HepG2 (cell line): ENCODE results near the gene NGRN. TPM values are rescaled to one million over a fixed set of nuclear protein-coding genes. Genes with fewer than 3 reads are reported as not detected.
A peak's percentile ranks its signal among the peaks of the same experiment; 100 is the strongest.

Experiments used
- ETV6 ChIP-seq: sonication (generic); formaldehyde crosslinking; conservative IDR thresholded peaks from 2 replicates; pipeline ENCODE4 v1.4.0; 2020; ENCODE audit warnings: missing genetic modification reagents
- JARID2 ChIP-seq: sonication (generic); formaldehyde crosslinking; IDR thresholded peaks from 2 replicates; pipeline ENCODE4 v1.8.1; 2023; ENCODE audit warnings: missing genetic modification reagents, inconsistent platforms; ENCODE audit not compliant: insufficient replicate concordance
- ONECUT2 ChIP-seq: sonication (generic); formaldehyde crosslinking; IDR thresholded peaks from 2 replicates; pipeline ENCODE4 v1.4.0; 2020; ENCODE audit warnings: missing genetic modification reagents
- PBX2 ChIP-seq: IDR thresholded peaks from 2 replicates; pipeline ENCODE4 v1.6.1; 2016; ENCODE audit warnings: control low read depth
- PITX1 ChIP-seq: sonication (generic); formaldehyde crosslinking; IDR thresholded peaks from 2 replicates; pipeline ENCODE4 v1.5.1; 2020; ENCODE audit warnings: mild to moderate bottlenecking, missing genetic modification reagents
- POLR2A ChIP-seq, 2 experiments: IDR thresholded peaks; 2 replicates each; pipeline ENCODE4 v1.6.1; 2011; ENCODE audit warnings: low read depth in 2 of 2, low read length in 2 of 2, mild to moderate bottlenecking in 1 of 2, moderate library complexity in 1 of 2; ENCODE audit not compliant: insufficient read depth in 1 of 2
- ZBTB42 ChIP-seq: sonication (generic); formaldehyde crosslinking; IDR thresholded peaks from 2 replicates; pipeline ENCODE4 v1.5.0; 2020; ENCODE audit warnings: mild to moderate bottlenecking, missing genetic modification reagents
- ZNF142 ChIP-seq: sonication (generic); formaldehyde crosslinking; IDR thresholded peaks from 2 replicates; pipeline ENCODE4 v1.4.0; 2020; ENCODE audit warnings: missing genetic modification reagents
- polyA plus RNA-seq, 8 experiments: library from polyadenylated mRNA; depleted of rRNA in 3 of 8; stranded (reverse) in 7 of 8; unstranded in 1 of 8; fragments of >200 nt; fragmentation: Illumina TruSeq in 4 of 8; extraction: Trizol in 4 of 8; gene quantifications; 2 replicates each; pipeline versions ENCODE4 v1.2.1 to v1.2.3, GENCODE V29; 2011 to 2016; ENCODE audit warnings: low read depth in 4 of 8, missing spikeins in 1 of 8, mixed read lengths in 1 of 8; ENCODE audit not compliant: insufficient read depth in 1 of 8
- total RNA-seq, 5 experiments: library from RNA; depleted of rRNA; stranded (reverse); fragments of >200 nt; fragmentation: Illumina TruSeq; extraction: Trizol; gene quantifications; 2 replicates each; pipeline ENCODE4 v1.2.3, GENCODE V29; 2016; ENCODE audit warnings: low read depth in 1 of 5
- TF ChIP-seq, protein P1 (sequence below): sonication (generic); formaldehyde crosslinking; IDR thresholded peaks from 2 replicates; pipeline ENCODE4 v1.4.0; 2020; ENCODE audit warnings: missing genetic modification reagents, mild to moderate bottlenecking, borderline replicate concordance
- TF ChIP-seq, protein P2 (sequence below): sonication (generic); formaldehyde crosslinking; IDR thresholded peaks from 2 replicates; pipeline ENCODE4 v1.5.0; 2020; ENCODE audit warnings: mild to moderate bottlenecking, missing genetic modification reagents, borderline replicate concordance
- TF ChIP-seq, protein P3 (sequence below), 2 experiments: sonication (generic) in 1 of 2; formaldehyde crosslinking in 1 of 2; IDR thresholded peaks; 2 replicates each; pipeline versions ENCODE4 v1.4.0 to v1.6.1; 2018 to 2020; ENCODE audit warnings: missing genetic modification reagents in 2 of 2, borderline replicate concordance in 1 of 2, low read depth in 1 of 2, mild to moderate bottlenecking in 1 of 2, missing biosample characterization in 1 of 2
- TF ChIP-seq, protein P4 (sequence below): sonication (generic); formaldehyde crosslinking; IDR thresholded peaks from 2 replicates; pipeline ENCODE4 v1.8.0; 2022; ENCODE audit warnings: missing genetic modification reagents, mild to moderate bottlenecking, borderline replicate concordance

Gene NGRN
- total and polyA plus RNA-seq, 2 of the 13 experiments (the other 11 are each of a cell fraction or from before 2014, with no cell fraction given): 39.8 to 63.7 TPM

DNA sequence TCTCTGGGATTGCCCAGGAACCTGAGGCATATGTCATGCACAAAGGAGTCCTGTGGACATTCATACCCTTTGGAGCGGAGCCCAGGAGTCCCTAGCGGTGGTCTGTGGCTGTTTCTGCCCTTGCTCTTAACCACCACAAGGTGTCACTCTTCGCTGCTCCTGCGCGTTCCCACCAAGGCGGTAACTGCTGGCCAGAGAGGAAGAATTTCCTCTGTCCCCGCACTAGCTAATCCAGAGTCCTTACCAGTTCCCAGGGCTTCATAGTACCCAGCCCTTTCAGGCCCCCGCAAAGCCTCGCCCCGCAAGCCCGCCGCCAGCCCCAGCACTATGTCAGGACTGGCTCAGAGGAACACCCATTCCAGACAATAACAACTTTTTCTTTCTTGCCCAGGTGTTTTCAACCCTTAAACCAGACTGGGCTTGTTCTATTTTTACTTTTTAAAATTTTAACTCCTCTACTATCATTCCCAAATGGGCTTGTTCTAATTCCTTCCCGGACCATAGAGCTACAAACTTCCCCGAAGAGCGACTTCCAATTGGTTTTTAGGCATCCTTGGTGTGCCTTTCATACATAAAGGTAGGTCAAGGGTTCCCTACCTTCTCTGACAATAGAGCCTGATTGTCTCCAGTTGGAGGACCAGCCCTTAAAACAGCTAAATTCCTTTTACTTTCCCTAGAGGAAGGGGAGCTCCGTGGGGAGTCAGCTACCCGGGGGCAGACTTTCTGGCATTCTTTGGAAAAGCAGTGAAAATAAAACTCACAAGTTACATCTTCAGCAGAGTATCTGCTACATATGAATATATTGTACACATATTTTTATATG is 54.8 kb downstream of the NGRN start (continued):
- TF ChIP-seq, protein P1, sequence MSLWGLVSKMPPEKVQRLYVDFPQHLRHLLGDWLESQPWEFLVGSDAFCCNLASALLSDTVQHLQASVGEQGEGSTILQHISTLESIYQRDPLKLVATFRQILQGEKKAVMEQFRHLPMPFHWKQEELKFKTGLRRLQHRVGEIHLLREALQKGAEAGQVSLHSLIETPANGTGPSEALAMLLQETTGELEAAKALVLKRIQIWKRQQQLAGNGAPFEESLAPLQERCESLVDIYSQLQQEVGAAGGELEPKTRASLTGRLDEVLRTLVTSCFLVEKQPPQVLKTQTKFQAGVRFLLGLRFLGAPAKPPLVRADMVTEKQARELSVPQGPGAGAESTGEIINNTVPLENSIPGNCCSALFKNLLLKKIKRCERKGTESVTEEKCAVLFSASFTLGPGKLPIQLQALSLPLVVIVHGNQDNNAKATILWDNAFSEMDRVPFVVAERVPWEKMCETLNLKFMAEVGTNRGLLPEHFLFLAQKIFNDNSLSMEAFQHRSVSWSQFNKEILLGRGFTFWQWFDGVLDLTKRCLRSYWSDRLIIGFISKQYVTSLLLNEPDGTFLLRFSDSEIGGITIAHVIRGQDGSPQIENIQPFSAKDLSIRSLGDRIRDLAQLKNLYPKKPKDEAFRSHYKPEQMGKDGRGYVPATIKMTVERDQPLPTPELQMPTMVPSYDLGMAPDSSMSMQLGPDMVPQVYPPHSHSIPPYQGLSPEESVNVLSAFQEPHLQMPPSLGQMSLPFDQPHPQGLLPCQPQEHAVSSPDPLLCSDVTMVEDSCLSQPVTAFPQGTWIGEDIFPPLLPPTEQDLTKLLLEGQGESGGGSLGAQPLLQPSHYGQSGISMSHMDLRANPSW (CRISPR knock-in tag): no peak
- TF ChIP-seq, protein P2, sequence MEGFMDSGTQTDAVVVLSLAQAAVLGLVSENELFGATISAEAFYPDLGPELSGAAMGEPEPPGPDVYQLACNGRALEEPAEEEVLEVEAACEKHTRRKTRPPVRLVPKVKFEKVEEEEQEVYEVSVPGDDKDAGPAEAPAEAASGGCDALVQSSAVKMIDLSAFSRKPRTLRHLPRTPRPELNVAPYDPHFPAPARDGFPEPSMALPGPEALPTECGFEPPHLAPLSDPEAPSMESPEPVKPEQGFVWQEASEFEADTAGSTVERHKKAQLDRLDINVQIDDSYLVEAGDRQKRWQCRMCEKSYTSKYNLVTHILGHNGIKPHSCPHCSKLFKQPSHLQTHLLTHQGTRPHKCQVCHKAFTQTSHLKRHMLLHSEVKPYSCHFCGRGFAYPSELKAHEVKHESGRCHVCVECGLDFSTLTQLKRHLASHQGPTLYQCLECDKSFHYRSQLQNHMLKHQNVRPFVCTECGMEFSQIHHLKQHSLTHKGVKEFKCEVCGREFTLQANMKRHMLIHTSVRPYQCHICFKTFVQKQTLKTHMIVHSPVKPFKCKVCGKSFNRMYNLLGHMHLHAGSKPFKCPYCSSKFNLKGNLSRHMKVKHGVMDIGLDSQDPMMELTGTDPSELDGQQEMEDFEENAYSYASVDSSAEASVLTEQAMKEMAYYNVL: peak; percentile 34; the same call in 1 of the 2 replicates
- no peak for TF ChIP-seq PBX2
- TF ChIP-seq ETV6 (CRISPR knock-in tag): 0 out of 2 replicates have a peak, but pooled peaks have one; percentile 25
- TF ChIP-seq ZBTB42 (CRISPR knock-in tag): no peak
- no peak for TF ChIP-seq PITX1 (CRISPR knock-in tag)
- TF ChIP-seq, protein P3, sequence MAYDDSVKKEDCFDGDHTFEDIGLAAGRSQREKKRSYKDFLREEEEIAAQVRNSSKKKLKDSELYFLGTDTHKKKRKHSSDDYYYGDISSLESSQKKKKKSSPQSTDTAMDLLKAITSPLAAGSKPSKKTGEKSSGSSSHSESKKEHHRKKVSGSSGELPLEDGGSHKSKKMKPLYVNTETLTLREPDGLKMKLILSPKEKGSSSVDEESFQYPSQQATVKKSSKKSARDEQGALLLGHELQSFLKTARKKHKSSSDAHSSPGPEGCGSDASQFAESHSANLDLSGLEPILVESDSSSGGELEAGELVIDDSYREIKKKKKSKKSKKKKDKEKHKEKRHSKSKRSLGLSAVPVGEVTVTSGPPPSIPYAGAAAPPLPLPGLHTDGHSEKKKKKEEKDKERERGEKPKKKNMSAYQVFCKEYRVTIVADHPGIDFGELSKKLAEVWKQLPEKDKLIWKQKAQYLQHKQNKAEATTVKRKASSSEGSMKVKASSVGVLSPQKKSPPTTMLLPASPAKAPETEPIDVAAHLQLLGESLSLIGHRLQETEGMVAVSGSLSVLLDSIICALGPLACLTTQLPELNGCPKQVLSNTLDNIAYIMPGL (CRISPR knock-in tag; IDR thresholded peaks at IDR 0.05; ENCODE audit: borderline replicate concordance in 1 of 2, low read depth in 1 of 2): peak; percentile 74; a peak in 3 of 4 replicates
- TF ChIP-seq, protein P4, sequence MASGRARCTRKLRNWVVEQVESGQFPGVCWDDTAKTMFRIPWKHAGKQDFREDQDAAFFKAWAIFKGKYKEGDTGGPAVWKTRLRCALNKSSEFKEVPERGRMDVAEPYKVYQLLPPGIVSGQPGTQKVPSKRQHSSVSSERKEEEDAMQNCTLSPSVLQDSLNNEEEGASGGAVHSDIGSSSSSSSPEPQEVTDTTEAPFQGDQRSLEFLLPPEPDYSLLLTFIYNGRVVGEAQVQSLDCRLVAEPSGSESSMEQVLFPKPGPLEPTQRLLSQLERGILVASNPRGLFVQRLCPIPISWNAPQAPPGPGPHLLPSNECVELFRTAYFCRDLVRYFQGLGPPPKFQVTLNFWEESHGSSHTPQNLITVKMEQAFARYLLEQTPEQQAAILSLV (CRISPR knock-in tag): 0 out of 2 replicates have a peak, but pooled peaks have one; percentile 43
- no peak for TF ChIP-seq JARID2 (CRISPR knock-in tag)
- TF ChIP-seq ZNF142 (CRISPR knock-in tag): 0 out of 2 replicates have a peak, but pooled peaks have one; percentile 34
- TF ChIP-seq POLR2A (IDR thresholded peaks at IDR 0.05; ENCODE audit: insufficient read depth in 1 of 2, low read depth in 2 of 2, low read length in 2 of 2): no peak
- TF ChIP-seq ONECUT2 (CRISPR knock-in tag): no peak
